Measurements from ENCODE around the gene HIVEP3.

HIVEP3 gene

GRCh38 chr1:41598325-41598724 is 320.4 kb downstream of the HIVEP3 start:
- DNase-seq (ENCODE audit: low read depth in 2 of 2, low spot score in 1 of 2) = no peak

DNA sequence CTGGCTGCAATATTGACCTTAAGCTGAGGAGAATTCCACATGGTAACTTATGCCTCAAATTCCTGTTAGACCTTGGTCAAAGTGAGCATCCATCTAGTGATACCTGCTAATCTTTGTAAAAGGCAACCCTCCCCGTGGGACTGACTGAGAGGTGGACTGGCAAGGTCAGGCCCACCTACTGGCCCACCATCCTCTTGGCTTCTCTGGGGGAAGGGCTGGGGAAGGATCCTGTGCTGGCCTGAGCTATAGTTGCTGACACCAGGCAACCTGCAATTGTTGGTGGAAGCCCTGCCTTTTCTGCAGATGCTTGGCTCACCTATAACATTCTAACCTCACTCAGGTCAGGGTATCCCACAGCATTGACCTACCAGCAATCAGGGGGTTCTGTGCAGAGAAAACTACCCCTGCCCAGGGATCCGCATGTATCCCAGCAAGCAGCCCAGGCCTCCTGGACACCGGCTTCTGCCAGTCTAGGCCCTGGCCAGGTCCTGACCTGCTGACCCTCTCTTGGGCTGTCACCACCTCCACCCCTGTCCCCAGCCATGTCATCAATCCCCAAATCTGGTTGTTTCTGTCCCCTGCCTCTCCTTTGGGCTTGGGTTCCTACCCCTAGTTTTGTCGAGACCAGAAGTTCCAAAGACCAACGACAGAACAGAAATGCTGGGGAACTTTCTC is 326.1 kb downstream of the HIVEP3 start:
- no peak for DNase-seq (ENCODE audit: low read depth in 2 of 2, low spot score in 1 of 2)

GRCh38 chr1:41591891-41592290 is 326.8 kb downstream of the HIVEP3 start:
- DNase-seq (ENCODE audit: low read depth in 2 of 2, low spot score in 1 of 2) = no peak

- no peak for DNase-seq (ENCODE audit: low read depth in 2 of 2, low spot score in 1 of 2)
Observed at GRCh38 chr1:41590331-41590730, 328.4 kb downstream of the HIVEP3 start.

GRCh38 chr1:41589395-41589794 is 329.3 kb downstream of the HIVEP3 start:
- no peak for DNase-seq (ENCODE audit: low read depth in 2 of 2, low spot score in 1 of 2)

- no peak for DNase-seq (ENCODE audit: low read depth in 2 of 2, low spot score in 1 of 2)
Observed at GRCh38 chr1:41588334-41588875, 330.3 kb downstream of the HIVEP3 start.

GRCh38 chr1:41587791-41588190 is 330.9 kb downstream of the HIVEP3 start:
- DNase-seq (ENCODE audit: low read depth in 2 of 2, low spot score in 1 of 2) = no peak

GRCh38 chr1:41586230-41586629 is 332.5 kb downstream of the HIVEP3 start:
- no peak for DNase-seq (ENCODE audit: low read depth in 2 of 2, low spot score in 1 of 2)

DNA sequence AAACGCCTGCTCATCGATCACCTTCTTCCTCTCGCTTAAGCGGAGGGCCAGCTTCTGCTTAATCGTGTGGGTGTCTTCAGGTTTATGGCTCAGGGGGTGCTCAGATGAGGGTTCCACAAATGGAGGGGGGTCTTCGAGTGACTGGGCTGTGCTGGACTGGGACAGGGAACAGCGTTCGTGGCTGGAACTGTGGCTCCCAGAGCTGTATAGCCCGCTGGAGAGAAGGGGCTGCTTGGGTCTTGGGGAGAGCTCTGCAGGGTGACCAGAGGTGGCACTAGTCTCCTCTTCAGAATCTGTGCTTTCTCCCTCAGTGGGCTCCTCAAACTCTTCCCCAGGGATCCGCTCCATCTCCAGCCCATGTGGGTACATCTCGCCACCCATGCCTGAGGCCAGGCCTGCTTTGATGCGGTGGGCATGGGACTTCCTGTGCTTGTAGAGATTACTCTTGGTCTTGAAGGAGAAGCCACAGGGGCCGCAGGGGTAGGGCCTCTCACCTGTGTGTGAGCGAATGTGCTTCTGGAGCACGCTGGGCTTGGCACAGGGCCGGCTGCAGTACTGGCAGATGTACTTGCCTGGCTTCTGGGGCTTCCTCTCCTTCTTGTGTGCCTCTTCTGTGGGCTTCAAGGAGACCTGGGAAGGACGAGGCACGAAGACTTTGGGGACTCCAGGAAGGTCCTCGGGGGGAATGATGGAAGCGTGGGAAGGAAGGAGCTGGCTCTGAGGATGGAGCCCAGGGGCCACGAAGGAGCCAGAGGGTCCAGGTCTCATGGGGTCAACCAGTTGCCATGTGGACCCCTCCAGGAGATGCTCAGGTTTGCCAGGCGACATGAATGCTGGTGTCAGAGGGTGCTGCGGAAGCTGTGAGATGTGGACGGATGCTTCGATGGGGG is 334.8 kb downstream of the HIVEP3 start:
- DNase-seq (ENCODE audit: low read depth in 2 of 2, low spot score in 1 of 2) = no peak

DNA sequence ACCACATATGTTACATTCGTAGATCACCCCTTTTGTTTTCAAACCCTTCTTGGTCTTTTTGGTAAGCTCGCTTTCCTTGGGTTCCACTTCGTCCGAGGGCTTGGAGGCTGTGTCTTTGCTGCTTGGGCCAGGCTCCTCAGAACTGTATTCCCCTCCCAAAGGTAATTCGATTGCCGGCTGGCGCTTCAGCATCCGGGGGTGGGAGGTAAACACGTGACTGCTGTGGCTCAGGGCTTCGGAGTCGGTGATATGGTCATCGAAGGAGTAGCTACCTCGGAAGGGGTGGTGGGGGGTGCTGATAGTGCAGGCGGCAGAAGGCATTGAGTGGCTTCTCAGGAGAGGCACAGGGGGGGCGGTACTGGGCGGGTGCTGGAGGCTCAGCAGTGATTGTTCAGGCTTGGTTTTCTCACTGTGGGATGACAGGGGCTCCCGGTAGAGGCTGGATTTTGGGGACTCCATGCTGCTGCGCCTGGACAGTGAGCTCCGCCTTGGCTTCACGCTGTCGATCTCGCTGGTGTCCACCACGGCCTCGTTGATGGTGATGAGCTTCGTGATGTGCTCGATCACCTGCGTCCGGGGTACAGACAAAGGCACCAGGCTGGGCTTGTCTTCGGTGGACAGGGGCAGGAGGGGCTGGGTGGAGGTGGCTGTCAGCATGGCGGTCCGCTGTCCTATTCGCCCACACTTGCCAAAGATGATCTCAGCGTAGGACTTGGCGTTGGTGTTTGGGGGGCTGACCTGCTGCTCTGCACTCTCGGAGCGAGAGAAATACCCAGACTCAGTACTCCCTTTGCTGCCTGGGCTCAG is 335.7 kb downstream of the HIVEP3 start:
- no peak for DNase-seq (ENCODE audit: low read depth in 2 of 2, low spot score in 1 of 2)

GRCh38 chr1:41582351-41582750 is 336.4 kb downstream of the HIVEP3 start:
- DNase-seq (ENCODE audit: low read depth in 2 of 2, low spot score in 1 of 2) = no peak

DNA sequence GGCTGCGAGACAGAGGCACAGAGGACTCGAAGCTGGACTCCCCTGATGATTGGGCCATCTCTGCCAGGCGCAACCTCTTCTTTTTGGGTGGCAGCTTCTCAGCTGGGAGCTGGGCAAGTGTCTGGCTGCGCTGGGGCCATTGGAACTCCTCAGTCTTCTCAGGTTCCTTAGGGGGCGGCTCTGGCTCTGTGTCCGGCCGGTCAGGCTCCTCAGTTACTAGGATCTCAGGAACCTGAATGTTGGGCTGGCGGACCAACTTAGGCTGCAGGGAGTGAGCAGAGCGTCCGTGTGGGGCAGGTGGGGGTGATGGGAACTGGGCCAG is 336.8 kb downstream of the HIVEP3 start:
- DNase-seq (ENCODE audit: low read depth in 2 of 2, low spot score in 1 of 2) = no peak

DNA sequence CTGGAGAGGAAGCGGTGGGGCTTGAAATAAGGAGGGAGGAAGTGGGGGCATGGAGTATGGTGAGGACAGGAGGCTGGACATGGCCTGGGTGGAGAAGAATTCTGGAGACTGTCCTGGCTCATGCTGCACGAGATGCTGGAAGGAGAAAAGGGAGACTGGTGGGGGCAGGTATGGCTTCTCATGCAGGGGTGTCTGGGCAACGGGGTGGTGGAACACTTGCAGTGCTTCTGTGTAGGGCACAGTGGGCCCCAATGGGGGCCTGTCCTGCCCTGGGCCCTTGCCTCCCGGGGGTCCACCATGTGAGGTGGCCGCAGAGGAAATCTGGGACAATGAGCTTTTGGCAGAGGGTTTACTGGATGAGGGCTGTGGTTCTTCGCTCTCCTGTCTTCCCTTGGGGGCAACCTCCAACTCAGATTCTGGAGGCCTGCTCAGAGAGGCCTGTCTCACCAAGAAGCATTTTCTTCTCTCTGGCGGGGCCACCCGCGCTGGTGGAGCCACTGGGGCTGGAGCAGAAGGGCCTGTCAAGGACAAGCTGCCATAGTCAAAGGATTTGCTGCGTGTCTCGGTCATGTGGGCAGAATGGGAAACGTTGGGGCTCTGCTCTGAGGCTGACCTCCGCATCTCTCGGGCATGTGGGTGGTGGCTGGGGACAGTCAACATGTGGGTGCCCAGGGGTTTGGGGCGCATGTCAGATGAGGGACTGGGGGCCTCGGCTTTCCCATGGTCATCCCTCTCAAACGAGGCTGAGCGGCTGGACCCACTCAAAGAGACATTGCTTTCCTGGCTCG is 337.3 kb downstream of the HIVEP3 start:
- no peak for DNase-seq (ENCODE audit: low read depth in 2 of 2, low spot score in 1 of 2)

DNA sequence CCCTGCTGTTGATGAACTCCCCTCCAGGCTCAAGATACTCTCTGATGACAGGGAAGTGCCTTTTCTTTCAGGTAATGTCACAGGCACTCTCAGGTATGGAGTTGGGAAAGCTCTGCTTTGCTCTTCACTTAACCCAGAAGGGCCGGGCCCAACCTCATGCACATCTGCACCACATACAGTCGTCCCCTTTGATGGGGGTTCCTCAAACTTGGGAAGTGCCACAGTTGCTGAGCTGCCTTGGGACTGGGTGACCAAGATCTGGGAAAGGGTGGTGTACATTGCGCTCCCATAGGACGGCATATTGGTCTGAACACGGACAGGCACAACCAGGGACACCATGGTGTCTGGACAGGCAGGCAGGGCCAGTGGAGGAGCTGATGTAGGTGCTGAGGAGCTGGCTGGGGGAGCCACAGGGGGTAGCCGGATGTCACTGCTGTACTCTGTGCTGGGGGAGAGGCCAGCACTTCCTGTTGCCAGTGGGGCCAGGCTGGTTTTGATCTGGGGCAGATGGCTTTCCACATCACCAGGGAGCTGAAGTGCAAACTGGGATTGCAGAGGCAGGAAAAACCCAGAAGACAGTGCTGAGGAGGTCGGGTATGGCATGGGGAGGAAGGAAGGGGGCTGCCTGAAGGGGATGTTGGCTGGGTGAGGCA is 338.1 kb downstream of the HIVEP3 start:
- DNase-seq (ENCODE audit: low read depth in 2 of 2, low spot score in 1 of 2) = no peak

GRCh38 chr1:41580021-41580420 is 338.7 kb downstream of the HIVEP3 start:
- no peak for DNase-seq (ENCODE audit: low read depth in 2 of 2, low spot score in 1 of 2)

- DNase-seq (ENCODE audit: low read depth in 2 of 2, low spot score in 1 of 2) = no peak
Observed at GRCh38 chr1:41578712-41579335, 339.9 kb downstream of the HIVEP3 start.

DNA sequence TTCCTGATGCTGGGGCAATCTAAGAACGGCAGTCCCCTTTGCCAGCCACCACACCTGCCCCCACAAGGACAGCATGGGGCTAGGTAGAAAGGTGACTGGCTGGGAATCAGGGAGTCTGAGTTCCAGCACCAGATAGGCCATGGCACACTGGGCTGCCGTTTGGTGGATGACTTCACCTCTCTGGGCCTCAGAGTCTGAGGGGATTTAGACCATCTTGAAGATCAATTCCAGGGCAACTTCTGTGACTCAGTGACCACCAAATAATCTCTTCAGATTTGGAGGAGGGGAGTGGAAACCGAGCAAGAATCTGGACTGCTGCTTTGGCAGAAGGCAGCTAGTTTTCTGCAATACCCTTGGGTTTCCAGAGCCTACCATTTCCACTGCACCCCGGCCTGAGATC is 342.1 kb downstream of the HIVEP3 start:
- no peak for DNase-seq (ENCODE audit: low read depth in 2 of 2, low spot score in 1 of 2)

GRCh38 chr1:41576206-41576605 is 342.5 kb downstream of the HIVEP3 start:
- DNase-seq (ENCODE audit: low read depth in 2 of 2, low spot score in 1 of 2) = no peak

- DNase-seq (ENCODE audit: low read depth in 2 of 2, low spot score in 1 of 2) = no peak
Observed at GRCh38 chr1:41574842-41575241, 343.9 kb downstream of the HIVEP3 start.
